HG03196 (cell line): ENCODE measurements around the gene UBXN2A.
"Not testable (repeated sequence)": the region's sequence is repeated elsewhere in the genome, so short reads cannot be mapped to it uniquely, and the experiment has no call there.

Source experiments
- ATAC-seq: cut with Tn5 transposase; IDR thresholded peaks from one replicate; pipeline ENCODE4 v1.9.1; 2021; ENCODE audit not compliant: unreplicated experiment

UBXN2A gene

GRCh38 chr2:24043133-24043532 is 102.9 kb downstream of the UBXN2A start:
- ATAC-seq: not testable (repeated sequence)

DNA sequence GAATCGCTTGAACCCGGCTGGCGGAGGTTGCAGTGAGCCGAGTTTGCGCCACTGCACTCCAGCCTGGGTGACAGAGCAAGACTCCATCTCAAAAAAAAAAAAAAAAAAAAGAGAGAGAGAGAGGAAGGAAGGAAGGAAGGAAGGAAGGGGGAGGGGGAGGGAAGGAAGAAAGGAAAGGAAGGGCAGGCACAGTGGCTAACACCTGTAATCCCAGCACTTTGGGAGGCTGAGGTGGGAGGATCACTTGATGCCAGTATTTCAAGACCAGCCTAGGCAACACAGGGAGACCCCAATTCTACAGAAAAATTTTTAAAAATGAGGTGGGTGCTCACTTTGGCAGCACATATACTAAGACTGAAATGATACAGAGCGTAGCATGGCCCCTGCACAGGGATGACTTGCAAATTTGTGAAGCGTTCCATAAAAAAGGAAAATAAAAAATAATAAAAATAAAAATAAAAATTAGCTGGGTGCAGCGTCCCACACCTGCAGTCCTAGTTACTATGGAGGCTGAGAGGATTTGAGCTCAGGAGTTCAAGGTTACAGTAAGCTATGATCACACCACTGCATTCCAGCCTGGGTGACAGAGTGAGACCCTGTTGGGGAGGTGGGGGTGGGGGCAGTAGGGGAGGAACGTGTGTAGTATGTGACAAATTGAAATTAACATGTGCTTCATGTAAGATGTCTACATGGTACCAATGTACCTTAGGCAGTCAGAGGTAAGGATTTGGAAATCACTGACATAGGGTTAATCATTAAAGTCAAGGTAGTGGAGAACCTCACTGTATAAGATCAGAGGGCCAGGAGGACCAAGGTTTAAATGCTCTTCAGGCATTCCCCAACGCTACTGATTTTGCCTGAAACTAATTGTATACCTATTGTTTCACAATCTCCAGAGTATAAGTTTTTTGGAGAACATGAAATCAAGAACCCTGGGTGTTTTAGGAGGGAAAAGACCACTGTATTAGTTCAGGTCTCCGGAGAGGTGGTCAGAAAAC is 105.5 kb downstream of the UBXN2A start:
- ATAC-seq: no peak

GRCh38 chr2:24046599-24046929 is 106.3 kb downstream of the UBXN2A start:
- ATAC-seq: no peak

DNA sequence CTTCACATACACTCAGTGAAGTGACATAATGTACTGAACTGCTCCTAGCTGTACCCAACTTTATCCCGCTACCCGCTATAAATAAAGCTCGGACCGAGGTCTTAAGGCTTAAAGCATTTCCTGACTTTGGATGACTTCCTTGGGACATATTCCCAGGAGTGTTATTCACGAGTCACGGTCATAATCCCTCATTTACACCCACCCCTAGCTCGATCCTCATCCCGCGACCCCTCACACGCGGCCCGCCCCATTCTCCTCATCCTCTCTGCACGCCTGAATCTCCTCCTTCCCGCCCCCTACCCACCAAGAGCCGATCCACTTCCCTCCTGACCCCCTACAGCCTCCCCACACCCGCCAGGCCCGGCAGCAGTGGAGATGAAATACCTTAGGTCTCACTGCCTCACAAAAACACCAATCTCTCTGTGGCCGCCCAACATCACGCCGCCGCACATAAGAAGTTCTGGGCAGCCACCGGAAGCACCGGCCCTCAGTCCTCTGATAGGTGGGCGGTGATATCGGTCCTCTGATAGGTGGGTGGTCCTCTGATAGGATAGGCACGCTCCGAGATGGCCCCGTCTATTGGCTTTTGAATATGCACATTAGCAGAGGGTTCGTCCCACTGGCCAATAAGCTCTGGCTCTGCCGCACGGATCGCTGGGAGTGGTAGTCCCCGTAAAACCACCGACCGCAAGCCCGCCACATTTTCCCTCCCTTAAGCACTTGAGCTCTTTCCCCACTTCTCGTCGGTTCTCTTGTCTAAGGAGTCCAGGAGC is 106.9 kb downstream of the UBXN2A start, which contains the start of gene WDCP:
TSS of gene WDCP (minus strand) at position 462 of the 773 bp plus-strand sequence. CDS start 7,897 bp downstream, outside the sequence.
- peak; percentile 99 for ATAC-seq

GRCh38 chr2:24047703-24048033 is 107.4 kb downstream of the UBXN2A start:
- ATAC-seq: peak; percentile 2

GRCh38 chr2:24048769-24049484 is 108.7 kb downstream of the UBXN2A start:
- no peak for ATAC-seq

- ATAC-seq: no peak
Measured at GRCh38 chr2:24049485-24050021, 109.3 kb downstream of the UBXN2A start, which contains the start of gene FKBP1B. Gene FKBP1B (plus strand): TSS chr2:24049741. CDS start chr2:24049850, 109 bp downstream.

GRCh38 chr2:24050041-24050979 is 110.0 kb downstream of the UBXN2A start:
- ATAC-seq: no peak

DNA sequence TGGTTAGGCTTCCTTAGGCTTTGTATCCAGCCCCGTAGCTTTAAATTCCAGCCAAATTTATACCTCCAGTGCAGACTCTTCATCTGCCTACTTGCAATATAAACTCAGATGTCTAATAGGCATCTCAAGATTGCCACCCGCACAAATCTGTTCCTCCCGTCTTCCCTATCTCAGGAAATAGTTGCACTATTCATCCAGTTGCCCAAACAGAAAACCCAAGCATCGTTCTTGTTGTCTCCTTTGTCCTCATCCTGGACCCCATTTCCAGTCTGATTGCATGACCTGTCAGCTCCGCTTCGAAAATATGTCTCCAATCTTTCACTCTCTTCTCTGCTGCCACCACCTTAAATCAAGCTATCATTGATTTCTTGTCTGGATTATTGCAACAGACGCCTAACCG is 111.6 kb downstream of the UBXN2A start:
- no peak for ATAC-seq

- ATAC-seq: no peak
Measured at GRCh38 chr2:24052951-24053350, 112.7 kb downstream of the UBXN2A start.
